HepG2 (cell line): ENCODE results near the gene ARHGAP21.

Experiments
- DMAP1 ChIP-seq: IDR thresholded peaks from 2 replicates; pipeline ENCODE4 v1.6.1; 2016
- FOXK2 ChIP-seq: fragments of 450-650 bp; IDR thresholded peaks from 2 replicates; pipeline ENCODE4 v1.6.1; 2016
- KDM1A ChIP-seq: IDR thresholded peaks from 2 replicates; pipeline ENCODE4 v1.6.1; 2016; ENCODE audit warnings: missing compliant biosample characterization
- MED1 ChIP-seq: sonication (generic); formaldehyde crosslinking; IDR thresholded peaks from 2 replicates; pipeline ENCODE4 v1.4.0; 2020; ENCODE audit warnings: missing genetic modification reagents
- MTA3 ChIP-seq: sonication (generic); formaldehyde crosslinking; IDR thresholded peaks from 2 replicates; pipeline ENCODE4 v1.4.0; 2020; ENCODE audit warnings: missing genetic modification reagents
- SUZ12 ChIP-seq: fragments of 150-350 bp; IDR thresholded peaks from 2 replicates; pipeline ENCODE4 v1.6.1; 2014; ENCODE audit warnings: low read depth, low read length
- ZNF563 ChIP-seq: sonication (generic); formaldehyde crosslinking; IDR thresholded peaks from 2 replicates; pipeline ENCODE4 v1.8.0; 2022; ENCODE audit warnings: mild to moderate bottlenecking, moderate library complexity, missing genetic modification reagents
- ZNF841 ChIP-seq: sonication (generic); formaldehyde crosslinking; IDR thresholded peaks from 2 replicates; pipeline ENCODE4 v1.8.1; 2023; ENCODE audit warnings: missing genetic modification reagents, borderline replicate concordance
- TF ChIP-seq, protein P1 (sequence below): sonication (generic); formaldehyde crosslinking; IDR thresholded peaks from 2 replicates; pipeline ENCODE4 v1.5.0; 2020; ENCODE audit warnings: mild to moderate bottlenecking, missing genetic modification reagents, moderate library complexity
- TF ChIP-seq, protein P2 (sequence below): sonication (generic); formaldehyde crosslinking; IDR thresholded peaks from 2 replicates; pipeline ENCODE4 v1.4.0; 2020; ENCODE audit warnings: missing genetic modification reagents
- TF ChIP-seq, protein P3 (sequence below): sonication (generic); formaldehyde crosslinking; IDR thresholded peaks from 2 replicates; pipeline ENCODE4 v1.4.0; 2020; ENCODE audit warnings: mild to moderate bottlenecking, missing genetic modification reagents
- TF ChIP-seq, protein P4 (sequence below), 2 experiments: IDR thresholded peaks; 2 replicates each; pipeline ENCODE4 v1.6.1; 2011 to 2012; ENCODE audit warnings: low read length in 2 of 2, borderline replicate concordance in 1 of 2, low read depth in 1 of 2, mild to moderate bottlenecking in 1 of 2, moderate library complexity in 1 of 2
- TF ChIP-seq, protein P5 (sequence below): sonication (generic); formaldehyde crosslinking; conservative IDR thresholded peaks from 2 replicates; pipeline ENCODE4 v1.4.0; 2020; ENCODE audit warnings: missing genetic modification reagents
- TF ChIP-seq, protein P6 (sequence below): sonication (generic); formaldehyde crosslinking; IDR thresholded peaks from 2 replicates; pipeline ENCODE4 v1.4.0; 2020; ENCODE audit warnings: missing genetic modification reagents, borderline replicate concordance

DNA sequence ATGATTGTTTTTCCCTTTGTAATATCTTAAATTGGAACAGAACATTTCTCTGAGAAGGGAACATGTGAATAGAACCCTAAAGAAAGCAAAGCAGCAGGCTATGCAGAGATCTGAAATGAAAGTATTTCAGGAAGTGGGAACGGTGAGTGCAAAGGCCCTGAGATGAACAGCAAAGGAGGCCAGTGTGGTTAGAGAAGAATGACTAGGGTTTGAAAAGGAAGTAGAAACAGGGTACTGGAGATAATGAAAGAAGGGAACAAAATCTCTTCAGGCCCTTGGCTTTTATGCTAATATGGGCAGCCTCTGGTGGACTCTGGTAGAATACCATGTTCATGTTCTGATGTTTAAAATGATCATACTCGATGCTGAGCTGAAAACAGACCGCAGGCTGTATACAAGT is 22.2 kb downstream of the ARHGAP21 start:
- TF ChIP-seq KDM1A (CRISPR knock-in tag) = no peak
- no peak for TF ChIP-seq SUZ12
- TF ChIP-seq FOXK2 = no peak
- no peak for TF ChIP-seq MTA3
- TF ChIP-seq, protein P1, sequence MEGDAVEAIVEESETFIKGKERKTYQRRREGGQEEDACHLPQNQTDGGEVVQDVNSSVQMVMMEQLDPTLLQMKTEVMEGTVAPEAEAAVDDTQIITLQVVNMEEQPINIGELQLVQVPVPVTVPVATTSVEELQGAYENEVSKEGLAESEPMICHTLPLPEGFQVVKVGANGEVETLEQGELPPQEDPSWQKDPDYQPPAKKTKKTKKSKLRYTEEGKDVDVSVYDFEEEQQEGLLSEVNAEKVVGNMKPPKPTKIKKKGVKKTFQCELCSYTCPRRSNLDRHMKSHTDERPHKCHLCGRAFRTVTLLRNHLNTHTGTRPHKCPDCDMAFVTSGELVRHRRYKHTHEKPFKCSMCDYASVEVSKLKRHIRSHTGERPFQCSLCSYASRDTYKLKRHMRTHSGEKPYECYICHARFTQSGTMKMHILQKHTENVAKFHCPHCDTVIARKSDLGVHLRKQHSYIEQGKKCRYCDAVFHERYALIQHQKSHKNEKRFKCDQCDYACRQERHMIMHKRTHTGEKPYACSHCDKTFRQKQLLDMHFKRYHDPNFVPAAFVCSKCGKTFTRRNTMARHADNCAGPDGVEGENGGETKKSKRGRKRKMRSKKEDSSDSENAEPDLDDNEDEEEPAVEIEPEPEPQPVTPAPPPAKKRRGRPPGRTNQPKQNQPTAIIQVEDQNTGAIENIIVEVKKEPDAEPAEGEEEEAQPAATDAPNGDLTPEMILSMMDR (CRISPR knock-in tag) = no peak
- TF ChIP-seq DMAP1 (CRISPR knock-in tag) = no peak
- TF ChIP-seq, protein P2, sequence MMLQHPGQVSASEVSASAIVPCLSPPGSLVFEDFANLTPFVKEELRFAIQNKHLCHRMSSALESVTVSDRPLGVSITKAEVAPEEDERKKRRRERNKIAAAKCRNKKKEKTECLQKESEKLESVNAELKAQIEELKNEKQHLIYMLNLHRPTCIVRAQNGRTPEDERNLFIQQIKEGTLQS (CRISPR knock-in tag) = no peak
- TF ChIP-seq, protein P3, sequence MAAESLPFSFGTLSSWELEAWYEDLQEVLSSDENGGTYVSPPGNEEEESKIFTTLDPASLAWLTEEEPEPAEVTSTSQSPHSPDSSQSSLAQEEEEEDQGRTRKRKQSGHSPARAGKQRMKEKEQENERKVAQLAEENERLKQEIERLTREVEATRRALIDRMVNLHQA = no peak
- TF ChIP-seq, protein P4, sequence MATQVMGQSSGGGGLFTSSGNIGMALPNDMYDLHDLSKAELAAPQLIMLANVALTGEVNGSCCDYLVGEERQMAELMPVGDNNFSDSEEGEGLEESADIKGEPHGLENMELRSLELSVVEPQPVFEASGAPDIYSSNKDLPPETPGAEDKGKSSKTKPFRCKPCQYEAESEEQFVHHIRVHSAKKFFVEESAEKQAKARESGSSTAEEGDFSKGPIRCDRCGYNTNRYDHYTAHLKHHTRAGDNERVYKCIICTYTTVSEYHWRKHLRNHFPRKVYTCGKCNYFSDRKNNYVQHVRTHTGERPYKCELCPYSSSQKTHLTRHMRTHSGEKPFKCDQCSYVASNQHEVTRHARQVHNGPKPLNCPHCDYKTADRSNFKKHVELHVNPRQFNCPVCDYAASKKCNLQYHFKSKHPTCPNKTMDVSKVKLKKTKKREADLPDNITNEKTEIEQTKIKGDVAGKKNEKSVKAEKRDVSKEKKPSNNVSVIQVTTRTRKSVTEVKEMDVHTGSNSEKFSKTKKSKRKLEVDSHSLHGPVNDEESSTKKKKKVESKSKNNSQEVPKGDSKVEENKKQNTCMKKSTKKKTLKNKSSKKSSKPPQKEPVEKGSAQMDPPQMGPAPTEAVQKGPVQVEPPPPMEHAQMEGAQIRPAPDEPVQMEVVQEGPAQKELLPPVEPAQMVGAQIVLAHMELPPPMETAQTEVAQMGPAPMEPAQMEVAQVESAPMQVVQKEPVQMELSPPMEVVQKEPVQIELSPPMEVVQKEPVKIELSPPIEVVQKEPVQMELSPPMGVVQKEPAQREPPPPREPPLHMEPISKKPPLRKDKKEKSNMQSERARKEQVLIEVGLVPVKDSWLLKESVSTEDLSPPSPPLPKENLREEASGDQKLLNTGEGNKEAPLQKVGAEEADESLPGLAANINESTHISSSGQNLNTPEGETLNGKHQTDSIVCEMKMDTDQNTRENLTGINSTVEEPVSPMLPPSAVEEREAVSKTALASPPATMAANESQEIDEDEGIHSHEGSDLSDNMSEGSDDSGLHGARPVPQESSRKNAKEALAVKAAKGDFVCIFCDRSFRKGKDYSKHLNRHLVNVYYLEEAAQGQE (IDR thresholded peaks at IDR 0.05; ENCODE audit: borderline replicate concordance in 1 of 2, low read depth in 1 of 2, low read length in 2 of 2) = no peak
- TF ChIP-seq, protein P5, sequence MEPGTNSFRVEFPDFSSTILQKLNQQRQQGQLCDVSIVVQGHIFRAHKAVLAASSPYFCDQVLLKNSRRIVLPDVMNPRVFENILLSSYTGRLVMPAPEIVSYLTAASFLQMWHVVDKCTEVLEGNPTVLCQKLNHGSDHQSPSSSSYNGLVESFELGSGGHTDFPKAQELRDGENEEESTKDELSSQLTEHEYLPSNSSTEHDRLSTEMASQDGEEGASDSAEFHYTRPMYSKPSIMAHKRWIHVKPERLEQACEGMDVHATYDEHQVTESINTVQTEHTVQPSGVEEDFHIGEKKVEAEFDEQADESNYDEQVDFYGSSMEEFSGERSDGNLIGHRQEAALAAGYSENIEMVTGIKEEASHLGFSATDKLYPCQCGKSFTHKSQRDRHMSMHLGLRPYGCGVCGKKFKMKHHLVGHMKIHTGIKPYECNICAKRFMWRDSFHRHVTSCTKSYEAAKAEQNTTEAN (CRISPR knock-in tag) = no peak
- TF ChIP-seq, protein P6, sequence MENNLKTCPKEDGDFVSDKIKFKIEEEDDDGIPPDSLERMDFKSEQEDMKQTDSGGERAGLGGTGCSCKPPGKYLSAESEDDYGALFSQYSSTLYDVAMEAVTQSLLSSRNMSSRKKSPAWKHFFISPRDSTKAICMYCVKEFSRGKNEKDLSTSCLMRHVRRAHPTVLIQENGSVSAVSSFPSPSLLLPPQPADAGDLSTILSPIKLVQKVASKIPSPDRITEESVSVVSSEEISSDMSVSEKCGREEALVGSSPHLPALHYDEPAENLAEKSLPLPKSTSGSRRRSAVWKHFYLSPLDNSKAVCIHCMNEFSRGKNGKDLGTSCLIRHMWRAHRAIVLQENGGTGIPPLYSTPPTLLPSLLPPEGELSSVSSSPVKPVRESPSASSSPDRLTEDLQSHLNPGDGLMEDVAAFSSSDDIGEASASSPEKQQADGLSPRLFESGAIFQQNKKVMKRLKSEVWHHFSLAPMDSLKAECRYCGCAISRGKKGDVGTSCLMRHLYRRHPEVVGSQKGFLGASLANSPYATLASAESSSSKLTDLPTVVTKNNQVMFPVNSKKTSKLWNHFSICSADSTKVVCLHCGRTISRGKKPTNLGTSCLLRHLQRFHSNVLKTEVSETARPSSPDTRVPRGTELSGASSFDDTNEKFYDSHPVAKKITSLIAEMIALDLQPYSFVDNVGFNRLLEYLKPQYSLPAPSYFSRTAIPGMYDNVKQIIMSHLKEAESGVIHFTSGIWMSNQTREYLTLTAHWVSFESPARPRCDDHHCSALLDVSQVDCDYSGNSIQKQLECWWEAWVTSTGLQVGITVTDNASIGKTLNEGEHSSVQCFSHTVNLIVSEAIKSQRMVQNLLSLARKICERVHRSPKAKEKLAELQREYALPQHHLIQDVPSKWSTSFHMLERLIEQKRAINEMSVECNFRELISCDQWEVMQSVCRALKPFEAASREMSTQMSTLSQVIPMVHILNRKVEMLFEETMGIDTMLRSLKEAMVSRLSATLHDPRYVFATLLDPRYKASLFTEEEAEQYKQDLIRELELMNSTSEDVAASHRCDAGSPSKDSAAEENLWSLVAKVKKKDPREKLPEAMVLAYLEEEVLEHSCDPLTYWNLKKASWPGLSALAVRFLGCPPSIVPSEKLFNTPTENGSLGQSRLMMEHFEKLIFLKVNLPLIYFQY (CRISPR knock-in tag) = no peak
- TF ChIP-seq ZNF563 = no peak
- no peak for TF ChIP-seq MED1
- TF ChIP-seq ZNF841 (CRISPR knock-in tag) = no peak
